ENCODE data around the gene METTL21C. TPM values are rescaled to one million over a fixed set of nuclear protein-coding genes. Genes with fewer than 3 reads are reported as not detected.

METTL21C gene
- total RNA-seq, 1 donor from 2014 or later: not detected

GRCh38 chr13:102690883-102691282 is 4.0 kb downstream of the METTL21C start:
- H3K27ac ChIP-seq: no peak overlapping the region
- no peaks in the 10 kb centered on the region for H3K9me3 ChIP-seq
- H3K4me1 ChIP-seq: no peaks in the 10 kb centered on the region
- TF ChIP-seq CTCF (IDR thresholded peaks at IDR 0.05): no peak
- intact Hi-C loops (cut with DNase I): no loop called here
- DNase-seq (no peak), ATAC-seq (no peak)
- H3K27me3 ChIP-seq: peaks cover 4% of the 10 kb centered on the region
- no peaks in the 10 kb centered on the region for H3K36me3 ChIP-seq
- H3K4me3 ChIP-seq: no peak overlapping the region

GRCh38 chr13:102688306-102688973 is 6.4 kb downstream of the METTL21C start:
- DNase-seq (no peak), ATAC-seq (no peak)
- Histone ChIP-seq H3K27me3 (peaks cover under 1% of the 10 kb centered on the region), H3K9me3 (no peaks in the 10 kb centered on the region), H3K36me3 (no peaks in the 10 kb centered on the region), H3K4me3 (no peak overlapping the region), H3K4me1 (no peaks in the 10 kb centered on the region), H3K27ac (no peak overlapping the region)
- no peak for TF ChIP-seq CTCF (IDR thresholded peaks at IDR 0.05)
- intact Hi-C loops (cut with DNase I): no loop called here

- no peaks in the 10 kb centered on the region for H3K27me3 ChIP-seq
- no peaks in the 10 kb centered on the region for H3K36me3 ChIP-seq
- no peaks in the 10 kb centered on the region for H3K9me3 ChIP-seq
- intact Hi-C loops (cut with DNase I): no loop called here
- H3K27ac ChIP-seq: no peak overlapping the region
- H3K4me1 ChIP-seq: no peaks in the 10 kb centered on the region
- no peak overlapping the region for H3K4me3 ChIP-seq
- ATAC-seq (no peak), DNase-seq (no peak)
- no peak for TF ChIP-seq CTCF (IDR thresholded peaks at IDR 0.05)
Measured at GRCh38 chr13:102687520-102687919, 7.3 kb downstream of the METTL21C start.

GRCh38 chr13:102686024-102686423 is 8.8 kb downstream of the METTL21C start:
- intact Hi-C loops (cut with DNase I): no loop called here
- Histone ChIP-seq H3K36me3 (no peaks in the 10 kb centered on the region), H3K9me3 (no peaks in the 10 kb centered on the region), H3K27me3 (no peaks in the 10 kb centered on the region), H3K27ac (no peak overlapping the region), H3K4me1 (no peaks in the 10 kb centered on the region), H3K4me3 (no peak overlapping the region)
- ATAC-seq (no peak), DNase-seq (no peak)
- no peak for TF ChIP-seq CTCF (IDR thresholded peaks at IDR 0.05)

- ATAC-seq: no peak
Measured at GRCh38 chr13:102683637-102684036, 11.2 kb downstream of the METTL21C start.

More at GRCh38 chr13:102683637-102684036, 11.2 kb downstream of the METTL21C start:
- Histone ChIP-seq H3K4me3 (no peak overlapping the region), H3K27me3 (no peaks in the 10 kb centered on the region), H3K36me3 (peaks cover 13% of the 10 kb centered on the region), H3K9me3 (no peaks in the 10 kb centered on the region), H3K27ac (no peak overlapping the region), H3K4me1 (no peaks in the 10 kb centered on the region)
- intact Hi-C loops (cut with DNase I): no loop called here
- DNase-seq: no peak
- no peak for TF ChIP-seq CTCF (IDR thresholded peaks at IDR 0.05)

All from upper lobe of right lung (tissue), 1 donor.